ENCODE results near the gene KRTAP9-9.
"Not testable (repeated sequence)": the region's sequence is repeated elsewhere in the genome, so short reads cannot be mapped to it uniquely, and the experiment has no call there.

KRTAP9-9 gene

DNA sequence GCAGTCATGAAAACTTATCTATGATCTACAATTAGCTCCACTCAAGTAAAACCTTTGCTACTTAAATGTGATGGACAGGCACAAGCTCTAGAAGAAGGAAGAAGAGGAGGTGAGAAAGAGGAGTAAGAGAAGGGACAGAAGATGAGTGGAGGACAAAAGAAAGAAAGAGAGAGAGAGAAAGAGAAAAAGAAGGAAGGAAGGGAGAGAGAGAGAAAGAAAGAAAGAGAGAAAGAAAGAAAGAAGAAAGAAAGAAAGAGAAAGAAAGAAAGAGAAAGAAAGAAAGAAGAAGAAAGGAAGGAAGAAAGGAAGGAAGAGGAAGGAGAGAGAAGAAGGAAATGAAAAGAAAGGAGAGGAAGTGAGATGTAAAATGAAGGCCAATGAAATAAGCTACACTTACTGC is 25.1 kb upstream of the KRTAP9-9 start:
- TF ChIP-seq, protein P1, sequence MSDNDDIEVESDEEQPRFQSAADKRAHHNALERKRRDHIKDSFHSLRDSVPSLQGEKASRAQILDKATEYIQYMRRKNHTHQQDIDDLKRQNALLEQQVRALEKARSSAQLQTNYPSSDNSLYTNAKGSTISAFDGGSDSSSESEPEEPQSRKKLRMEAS (IDR thresholded peaks at IDR 0.05; ENCODE audit: low read depth, low read length) = no peak
- no peak for TF ChIP-seq MYC (IDR thresholded peaks at IDR 0.05; ENCODE audit: low read depth, low read length)
- no peak for TF ChIP-seq POLR2A (IDR thresholded peaks at IDR 0.05; ENCODE audit: extremely low read depth, insufficient read length)
- TF ChIP-seq, protein P2, sequence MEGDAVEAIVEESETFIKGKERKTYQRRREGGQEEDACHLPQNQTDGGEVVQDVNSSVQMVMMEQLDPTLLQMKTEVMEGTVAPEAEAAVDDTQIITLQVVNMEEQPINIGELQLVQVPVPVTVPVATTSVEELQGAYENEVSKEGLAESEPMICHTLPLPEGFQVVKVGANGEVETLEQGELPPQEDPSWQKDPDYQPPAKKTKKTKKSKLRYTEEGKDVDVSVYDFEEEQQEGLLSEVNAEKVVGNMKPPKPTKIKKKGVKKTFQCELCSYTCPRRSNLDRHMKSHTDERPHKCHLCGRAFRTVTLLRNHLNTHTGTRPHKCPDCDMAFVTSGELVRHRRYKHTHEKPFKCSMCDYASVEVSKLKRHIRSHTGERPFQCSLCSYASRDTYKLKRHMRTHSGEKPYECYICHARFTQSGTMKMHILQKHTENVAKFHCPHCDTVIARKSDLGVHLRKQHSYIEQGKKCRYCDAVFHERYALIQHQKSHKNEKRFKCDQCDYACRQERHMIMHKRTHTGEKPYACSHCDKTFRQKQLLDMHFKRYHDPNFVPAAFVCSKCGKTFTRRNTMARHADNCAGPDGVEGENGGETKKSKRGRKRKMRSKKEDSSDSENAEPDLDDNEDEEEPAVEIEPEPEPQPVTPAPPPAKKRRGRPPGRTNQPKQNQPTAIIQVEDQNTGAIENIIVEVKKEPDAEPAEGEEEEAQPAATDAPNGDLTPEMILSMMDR (IDR thresholded peaks at IDR 0.05; ENCODE audit: low read depth, low read length) = no peak
- no peak for DNase-seq (ENCODE audit: low read depth)
- H3K4me3 ChIP-seq (ENCODE audit: low read depth, low read length) = no peak overlapping the region

DNA sequence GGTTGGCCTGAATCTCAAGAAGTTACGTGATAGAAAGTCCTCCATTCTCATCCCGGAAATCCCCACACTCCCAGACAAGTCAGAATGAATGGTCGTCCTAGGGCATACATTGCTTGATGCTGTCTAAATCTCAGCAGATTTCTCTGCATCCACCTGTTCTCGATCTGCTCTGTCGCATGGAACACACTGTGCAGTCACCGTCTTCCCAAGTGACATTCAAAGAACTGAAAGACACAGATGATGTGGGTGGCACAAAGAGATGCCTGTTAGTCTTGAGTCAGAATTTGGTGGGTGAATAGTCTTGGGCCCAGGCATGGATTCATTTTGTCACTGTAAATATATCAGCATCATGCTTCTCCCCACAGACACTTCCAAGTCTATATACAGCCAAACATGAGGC is 23.5 kb upstream of the KRTAP9-9 start:
- TF ChIP-seq, protein P1 (IDR thresholded peaks at IDR 0.05; ENCODE audit: low read depth, low read length) = no peak
- no peak for TF ChIP-seq MYC (IDR thresholded peaks at IDR 0.05; ENCODE audit: low read depth, low read length)
- no peak for TF ChIP-seq POLR2A (IDR thresholded peaks at IDR 0.05; ENCODE audit: extremely low read depth, insufficient read length)
- TF ChIP-seq, protein P2 (IDR thresholded peaks at IDR 0.05; ENCODE audit: low read depth, low read length) = no peak
- H3K4me3 ChIP-seq (ENCODE audit: low read depth, low read length) = no peak overlapping the region
- DNase-seq (ENCODE audit: low read depth) = no peak

DNA sequence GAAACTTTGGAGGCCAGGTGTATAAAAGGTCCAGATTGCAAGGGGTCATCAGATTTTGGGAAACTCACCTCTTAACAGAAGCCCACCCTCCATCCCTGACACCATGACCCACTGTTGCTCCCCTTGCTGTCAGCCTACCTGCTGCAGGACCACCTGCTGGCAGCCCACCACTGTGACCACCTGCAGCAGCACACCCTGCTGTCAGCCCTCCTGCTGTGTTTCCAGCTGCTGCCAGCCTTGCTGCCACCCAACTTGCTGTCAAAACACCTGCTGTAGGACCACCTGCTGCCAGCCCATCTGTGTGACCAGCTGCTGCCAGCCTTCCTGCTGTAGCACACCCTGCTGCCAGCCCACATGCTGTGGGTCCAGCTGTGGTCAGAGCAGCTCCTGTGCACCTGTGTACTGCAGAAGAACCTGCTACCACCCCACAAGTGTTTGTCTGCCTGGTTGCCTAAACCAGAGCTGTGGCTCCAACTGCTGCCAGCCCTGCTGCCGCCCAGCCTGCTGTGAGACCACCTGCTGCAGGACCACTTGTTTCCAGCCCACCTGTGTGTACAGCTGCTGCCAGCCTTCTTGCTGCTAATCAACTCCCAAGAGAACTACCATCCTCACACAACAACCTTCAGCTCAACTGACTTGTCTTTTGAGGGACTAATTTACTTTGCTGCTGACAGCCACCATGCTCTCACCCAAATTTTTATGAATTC is 22.6 kb upstream of the KRTAP9-9 start, which contains the start of gene KRTAP9-3:
TSS of gene KRTAP9-3 (plus strand) at position 51 of the 707 bp plus-strand sequence. CDS start at position 104, 53 bp downstream.
- not testable (repeated sequence) for H3K4me3 ChIP-seq (ENCODE audit: low read depth, low read length); DNase-seq (ENCODE audit: low read depth)

DNA sequence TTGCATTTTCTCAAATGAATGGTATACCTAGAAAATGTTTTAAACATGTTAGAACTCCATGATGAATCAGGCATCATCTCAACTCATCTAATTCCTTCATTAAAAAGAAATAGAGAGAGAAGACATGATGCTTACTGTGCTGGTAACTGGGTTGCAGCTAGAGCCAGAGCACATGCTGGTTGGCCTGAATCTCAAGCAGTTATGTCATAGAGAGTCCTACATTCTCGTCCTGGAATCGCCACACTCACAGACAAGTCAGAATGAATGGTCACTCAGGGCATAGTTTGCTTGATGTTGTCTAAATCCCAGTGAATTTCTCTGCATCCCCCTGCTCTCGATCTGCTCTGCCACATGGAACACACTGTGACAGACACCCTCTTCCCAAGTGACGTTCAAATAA is 18.1 kb upstream of the KRTAP9-9 start:
- H3K4me3 ChIP-seq (ENCODE audit: low read depth, low read length); DNase-seq (ENCODE audit: low read depth): not testable (repeated sequence)

DNA sequence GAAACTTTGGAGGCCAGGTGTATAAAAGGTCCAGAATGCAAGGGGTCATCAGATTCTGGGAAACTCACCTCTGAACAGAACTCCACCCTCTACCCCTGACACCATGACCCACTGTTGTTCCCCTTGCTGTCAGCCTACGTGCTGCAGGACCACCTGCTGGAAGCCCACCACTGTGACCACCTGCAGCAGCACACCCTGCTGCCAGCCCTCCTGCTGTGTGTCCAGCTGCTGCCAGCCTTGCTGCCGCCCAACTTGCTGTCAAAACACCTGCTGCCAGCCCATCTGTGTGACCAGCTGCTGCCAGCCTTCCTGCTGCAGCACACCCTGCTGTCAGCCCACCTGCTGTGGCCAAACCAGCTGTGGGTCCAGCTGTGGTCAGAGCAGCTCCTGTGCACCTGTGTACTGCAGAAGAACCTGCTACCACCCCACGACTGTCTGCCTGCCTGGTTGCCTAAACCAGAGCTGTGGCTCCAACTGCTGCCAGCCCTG is 17.2 kb upstream of the KRTAP9-9 start, which contains the start of gene KRTAP9-8:
TSS of gene KRTAP9-8 (plus strand) at position 51 of the 489 bp plus-strand sequence. CDS start at position 104, 53 bp downstream.
- not testable (repeated sequence) for DNase-seq (ENCODE audit: low read depth); H3K4me3 ChIP-seq (ENCODE audit: low read depth, low read length)

DNA sequence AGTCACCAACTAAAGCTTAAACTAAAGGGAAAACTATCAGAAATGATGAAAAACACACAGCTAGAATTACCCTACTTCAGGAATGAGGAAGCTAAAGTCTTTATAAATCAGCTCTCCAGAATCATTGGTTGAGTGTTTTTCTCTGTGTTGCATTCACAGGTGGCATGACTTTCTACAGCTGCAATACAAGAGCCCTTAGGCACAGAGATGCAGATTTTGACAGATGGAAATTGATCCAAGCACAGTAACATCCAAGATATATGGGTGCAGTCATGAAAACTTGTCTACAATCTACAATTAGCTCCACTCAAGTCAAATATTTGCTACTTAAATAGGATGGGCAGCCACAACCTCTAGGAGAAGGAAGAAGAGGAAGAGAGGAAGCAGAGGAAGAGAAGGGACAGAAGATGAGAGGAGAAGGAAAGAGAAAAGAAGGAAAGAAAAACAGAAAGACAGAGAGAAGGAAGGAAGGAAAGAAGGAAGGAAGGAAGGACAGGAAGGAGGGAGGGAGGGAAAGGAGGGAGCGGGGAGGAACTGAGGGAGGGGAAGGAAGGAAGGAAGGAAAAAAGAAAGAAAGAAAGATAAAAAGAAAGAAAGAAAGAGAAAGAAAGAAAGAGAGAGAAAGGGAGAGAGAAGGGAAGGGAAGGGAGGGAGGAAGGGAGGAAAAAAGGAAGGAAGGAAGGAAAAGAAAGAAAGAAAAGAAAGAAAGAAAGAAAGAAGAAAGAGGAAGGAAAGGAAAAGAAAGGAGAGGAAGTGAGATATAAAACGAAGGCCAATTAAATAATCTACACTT is 8.0 kb upstream of the KRTAP9-9 start:
- not testable (repeated sequence) for H3K4me3 ChIP-seq (ENCODE audit: low read depth, low read length); DNase-seq (ENCODE audit: low read depth)

DNA sequence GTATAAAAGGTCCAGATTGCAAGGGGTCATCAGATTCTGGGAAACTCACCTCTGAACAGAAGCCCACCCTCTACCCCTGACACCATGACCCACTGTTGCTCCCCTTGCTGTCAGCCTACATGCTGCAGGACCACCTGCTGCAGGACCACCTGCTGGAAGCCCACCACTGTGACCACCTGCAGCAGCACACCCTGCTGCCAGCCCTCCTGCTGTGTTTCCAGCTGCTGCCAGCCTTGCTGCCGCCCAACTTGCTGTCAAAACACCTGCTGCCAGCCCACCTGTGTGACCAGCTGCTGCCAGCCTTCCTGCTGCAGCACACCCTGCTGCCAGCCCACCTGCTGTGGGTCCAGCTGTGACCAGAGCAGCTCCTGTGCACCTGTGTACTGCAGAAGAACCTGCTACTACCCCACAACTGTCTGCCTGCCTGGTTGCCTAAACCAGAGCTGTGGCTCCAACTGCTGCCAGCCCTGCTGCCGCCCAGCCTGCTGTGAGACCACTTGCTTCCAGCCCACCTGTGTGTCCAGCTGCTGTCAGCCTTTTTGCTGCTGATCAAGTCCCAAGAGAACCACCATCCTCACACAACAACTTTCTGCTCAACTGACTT is 5.4 kb upstream of the KRTAP9-9 start, which contains the start of gene KRTAP9-4:
TSS of gene KRTAP9-4 (plus strand) at position 51 of the 604 bp plus-strand sequence. CDS start at position 85, 34 bp downstream.
- not testable (repeated sequence) for DNase-seq (ENCODE audit: low read depth); H3K4me3 ChIP-seq (ENCODE audit: low read depth, low read length)

DNA sequence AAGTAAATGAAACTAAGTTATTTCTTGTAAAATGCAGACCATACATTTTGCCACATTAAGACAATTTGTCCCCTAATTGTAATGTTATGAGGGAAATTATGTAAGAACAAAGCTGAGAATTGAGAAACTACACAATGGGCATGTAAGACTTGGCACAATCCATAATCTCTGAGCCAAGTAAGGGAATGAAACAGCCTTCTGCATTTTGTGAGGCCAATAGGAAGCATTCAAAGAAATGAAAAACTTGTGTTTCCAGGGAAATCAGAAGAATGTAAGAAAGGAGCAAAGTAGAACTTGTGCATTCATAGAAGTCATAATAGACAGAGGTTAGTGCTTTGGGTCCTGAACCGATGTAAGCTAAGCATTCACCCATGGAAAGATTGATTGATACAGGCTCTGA is 3.9 kb upstream of the KRTAP9-9 start:
- no peak for TF ChIP-seq MYC (IDR thresholded peaks at IDR 0.05; ENCODE audit: low read depth, low read length)
- TF ChIP-seq, protein P1 (IDR thresholded peaks at IDR 0.05; ENCODE audit: low read depth, low read length) = no peak
- no peak for TF ChIP-seq POLR2A (IDR thresholded peaks at IDR 0.05; ENCODE audit: extremely low read depth, insufficient read length)
- TF ChIP-seq, protein P2 (IDR thresholded peaks at IDR 0.05; ENCODE audit: low read depth, low read length) = no peak
- DNase-seq (ENCODE audit: low read depth) = no peak
- H3K4me3 ChIP-seq (ENCODE audit: low read depth, low read length) = no peak overlapping the region

Measured in NB4 (cell line).